Fibroblast of peridontal ligament (primary cell): Measurements from ENCODE around the gene CYLC2.

ENCODE experiments used
- DNase-seq: peaks from one replicate; pipeline ENCODE4 v3.0.0-alpha.2; 2010; ENCODE audit errors: extremely low read depth

The CYLC2 gene, protein sequence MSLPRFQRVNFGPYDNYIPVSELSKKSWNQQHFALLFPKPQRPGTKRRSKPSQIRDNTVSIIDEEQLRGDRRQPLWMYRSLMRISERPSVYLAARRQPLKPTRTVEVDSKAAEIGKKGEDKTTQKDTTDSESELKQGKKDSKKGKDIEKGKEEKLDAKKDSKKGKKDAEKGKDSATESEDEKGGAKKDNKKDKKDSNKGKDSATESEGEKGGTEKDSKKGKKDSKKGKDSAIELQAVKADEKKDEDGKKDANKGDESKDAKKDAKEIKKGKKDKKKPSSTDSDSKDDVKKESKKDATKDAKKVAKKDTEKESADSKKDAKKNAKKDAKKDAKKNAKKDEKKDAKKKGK

DNA sequence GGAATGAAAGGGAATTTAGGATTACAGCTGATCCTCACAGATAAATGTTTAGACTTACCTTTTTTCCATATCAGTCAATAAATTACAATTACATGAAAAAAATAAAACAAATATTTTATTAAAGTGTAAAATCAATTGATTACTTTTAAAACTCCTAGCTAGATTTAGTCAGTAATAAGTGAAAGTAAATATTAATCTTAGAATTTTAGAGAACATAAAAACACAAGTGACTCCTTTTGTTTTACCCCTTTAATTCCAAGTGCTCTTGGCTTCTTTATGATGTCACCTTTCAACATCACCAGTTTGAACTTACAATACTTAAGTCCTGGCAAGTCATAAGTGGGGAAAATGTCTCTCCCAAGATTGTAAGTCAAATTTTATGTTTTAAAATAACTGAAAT, at the start of gene CYLC2:
TSS of gene CYLC2 (plus strand) at position 301 of the 400 bp plus-strand sequence. CDS start at position 349, 48 bp downstream.
- no peak for DNase-seq

DNA sequence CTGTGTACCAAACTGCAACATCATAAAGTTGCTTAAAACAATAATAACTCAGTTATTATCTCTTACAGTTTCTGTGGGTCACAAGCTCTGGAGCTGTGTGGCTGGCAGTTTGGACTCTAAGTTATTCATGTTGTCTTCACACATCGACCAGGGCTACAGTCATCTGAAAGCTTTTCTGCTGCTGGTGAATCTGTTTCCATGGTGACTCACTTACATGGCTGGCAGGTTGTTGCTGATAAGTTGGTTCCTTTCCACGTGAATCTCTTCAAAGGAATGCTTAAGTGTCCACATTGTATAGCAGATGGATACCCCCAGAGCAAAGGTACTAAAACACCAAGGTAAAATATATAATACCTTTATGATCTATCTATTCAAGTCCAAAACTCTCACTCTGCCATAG, 44.8 kb upstream of the CYLC2 start:
- no peak for DNase-seq

DNA sequence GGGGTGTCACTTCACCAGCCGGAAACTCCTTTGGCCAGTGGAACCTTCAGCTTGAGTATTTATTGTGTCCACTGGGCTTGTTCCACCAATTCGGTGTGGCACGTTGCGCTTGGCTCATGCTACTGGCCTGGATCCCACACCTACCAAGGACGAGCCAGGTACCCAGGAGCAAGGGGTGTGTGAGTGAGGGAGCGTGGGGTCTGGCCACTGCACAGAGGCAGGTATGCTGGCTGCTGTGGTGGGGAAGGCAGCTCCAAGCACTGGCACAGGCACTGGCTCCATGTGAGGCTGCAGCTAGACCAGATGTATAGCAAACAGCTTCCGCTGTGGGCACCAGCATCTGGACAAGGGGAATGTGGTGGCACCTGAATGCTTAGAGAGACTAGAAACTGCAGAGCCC, 28.1 kb upstream of the CYLC2 start:
- DNase-seq, result no peak

DNA sequence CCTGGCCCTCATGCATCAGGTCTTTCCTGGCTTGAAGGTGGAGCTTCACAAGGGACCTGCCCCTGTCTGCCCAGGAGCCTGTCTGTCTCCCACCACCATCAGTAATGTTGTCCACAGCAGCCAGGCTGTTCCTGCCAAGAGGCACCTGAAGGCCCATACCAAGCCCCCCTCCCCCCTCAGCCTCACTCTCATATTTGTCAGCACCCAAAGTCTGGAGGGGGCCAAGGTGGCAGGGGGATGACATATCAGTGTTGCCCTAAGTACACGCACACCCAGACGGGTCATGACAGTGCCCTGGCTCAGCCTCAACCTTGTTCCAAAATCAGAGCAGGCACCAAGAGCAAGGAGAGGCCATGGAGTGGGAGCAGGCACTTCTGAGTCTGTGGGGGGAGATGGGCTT, 27.2 kb upstream of the CYLC2 start:
- no peak for DNase-seq

DNA sequence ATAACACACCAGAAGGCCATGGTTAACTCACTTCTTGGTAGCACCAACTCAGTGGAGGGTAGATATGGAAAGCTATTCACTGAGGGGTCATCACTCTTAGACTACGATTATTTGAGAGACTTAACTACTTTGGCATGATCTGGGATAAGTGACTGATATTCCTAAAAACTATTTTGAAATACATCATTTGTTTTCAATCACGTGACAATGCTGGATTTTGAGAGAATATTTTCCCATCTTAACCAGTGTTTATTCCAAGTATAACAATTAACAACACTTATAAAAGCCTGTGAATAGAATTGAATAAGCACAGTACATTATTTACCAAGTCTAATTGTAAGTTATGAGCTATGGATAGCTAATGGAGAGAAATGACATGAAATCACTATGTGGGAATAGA, 22.4 kb upstream of the CYLC2 start:
- DNase-seq, result no peak

DNA sequence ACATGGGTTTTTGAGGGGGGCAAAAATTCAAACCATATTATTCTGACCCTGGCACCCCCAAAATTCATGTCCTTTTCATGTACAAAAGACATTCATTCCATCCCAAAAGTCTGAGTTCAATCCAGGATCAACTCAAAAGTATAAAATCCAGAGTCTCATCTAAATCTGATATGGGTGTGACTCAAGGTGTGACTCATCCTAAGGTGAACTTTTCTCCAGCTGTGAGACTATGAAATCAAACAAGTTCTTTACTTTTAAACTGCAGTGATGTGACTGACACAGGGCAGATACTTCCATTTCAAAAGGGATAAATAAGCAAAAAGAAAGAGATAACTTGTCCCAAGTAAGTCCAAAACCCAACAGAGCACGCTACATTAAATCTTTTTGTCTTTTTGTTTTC, 20.6 kb upstream of the CYLC2 start:
- no peak for DNase-seq

DNA sequence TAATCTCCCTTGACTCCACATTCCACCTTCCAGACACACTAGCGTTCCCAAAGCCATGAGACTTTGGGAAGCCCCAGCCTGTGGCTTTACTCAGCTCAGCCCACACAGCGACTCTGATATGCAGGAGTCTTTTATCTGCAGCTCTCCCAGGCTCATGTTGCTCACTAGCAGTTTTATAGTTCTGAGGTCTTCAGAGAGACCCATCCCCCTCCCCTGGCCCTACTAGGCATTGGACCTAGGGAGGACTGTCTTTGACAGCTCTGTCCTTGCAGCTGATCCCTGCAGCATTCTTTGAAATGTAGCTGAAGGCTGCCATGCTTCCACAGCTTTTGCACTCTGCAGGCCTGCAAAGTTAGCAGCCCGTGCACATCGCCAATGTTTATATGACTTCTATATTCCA, 19.9 kb upstream of the CYLC2 start:
- DNase-seq, result no peak

DNA sequence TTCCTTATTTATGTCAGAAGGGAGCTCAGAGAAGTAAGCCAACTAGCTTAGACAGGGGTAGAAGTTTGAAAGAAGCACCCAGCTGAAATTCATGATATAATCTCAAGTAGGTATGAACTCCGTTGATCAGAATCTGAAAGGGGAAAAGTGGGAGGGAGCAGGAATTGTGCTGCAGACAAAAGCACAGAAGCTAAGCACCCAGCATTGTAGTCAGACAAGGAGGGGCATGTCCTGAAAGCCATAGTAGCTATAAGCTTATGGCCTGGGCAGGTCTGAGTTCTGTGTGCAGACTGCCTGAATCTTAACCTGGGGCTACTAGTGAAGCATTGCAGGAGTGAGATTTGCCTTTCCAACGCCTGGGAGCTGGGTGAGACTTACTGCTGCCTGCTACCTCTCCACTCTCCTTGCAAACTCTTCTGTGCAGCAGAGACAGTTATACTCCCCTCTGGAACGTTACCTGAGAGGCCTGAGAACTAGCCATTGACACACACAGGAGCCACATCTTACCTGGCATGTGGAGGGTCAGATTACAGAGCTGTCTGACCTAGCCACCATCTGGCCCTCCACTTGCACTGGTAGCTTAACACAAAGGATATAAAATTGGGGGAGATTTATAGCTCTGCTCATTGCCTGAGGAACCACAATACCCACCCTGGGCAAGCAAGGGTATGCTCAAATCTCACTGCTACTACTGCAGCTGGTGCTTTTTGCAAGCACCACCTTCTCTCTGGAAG, 9.8 kb upstream of the CYLC2 start:
- no peak for DNase-seq

DNA sequence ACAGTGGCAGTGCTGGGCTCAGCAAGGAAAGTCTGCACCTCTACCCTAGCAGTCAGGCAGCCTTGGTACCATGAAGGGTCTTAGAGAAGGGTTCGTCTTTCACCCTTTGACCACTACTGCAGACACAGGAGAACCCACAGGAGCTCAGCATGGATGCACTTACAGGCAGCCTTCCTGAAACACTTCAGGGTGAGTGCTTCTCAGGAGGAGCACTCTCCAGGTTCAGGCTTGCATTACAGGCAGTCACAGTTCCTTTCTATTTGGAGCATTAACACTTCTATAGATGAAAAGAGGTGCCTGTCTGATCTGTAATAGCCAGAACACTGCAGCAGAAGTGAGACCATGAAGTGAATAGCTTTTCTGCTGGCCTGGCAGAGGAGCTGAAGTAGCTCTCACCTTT, 8.7 kb upstream of the CYLC2 start:
- no peak for DNase-seq

DNA sequence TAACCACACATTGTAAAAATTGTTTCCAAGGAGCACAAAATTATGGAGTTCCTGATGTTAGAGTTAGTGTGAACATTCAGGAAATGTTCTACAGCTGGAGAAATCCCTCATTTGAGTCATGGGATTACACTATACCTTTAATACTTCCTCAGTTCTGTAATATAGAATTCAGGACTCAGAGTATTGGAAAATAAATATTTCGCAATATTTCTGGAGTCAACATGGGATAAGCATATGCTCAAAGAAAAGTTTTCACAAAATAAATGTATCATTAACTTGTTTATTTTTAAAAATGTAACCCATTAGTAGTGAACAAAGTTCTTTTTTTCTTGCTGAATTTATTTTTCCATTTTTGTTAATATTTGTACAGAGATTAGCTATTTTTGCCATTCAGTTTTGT, 8.6 kb downstream of the CYLC2 start:
- no peak for DNase-seq

DNA sequence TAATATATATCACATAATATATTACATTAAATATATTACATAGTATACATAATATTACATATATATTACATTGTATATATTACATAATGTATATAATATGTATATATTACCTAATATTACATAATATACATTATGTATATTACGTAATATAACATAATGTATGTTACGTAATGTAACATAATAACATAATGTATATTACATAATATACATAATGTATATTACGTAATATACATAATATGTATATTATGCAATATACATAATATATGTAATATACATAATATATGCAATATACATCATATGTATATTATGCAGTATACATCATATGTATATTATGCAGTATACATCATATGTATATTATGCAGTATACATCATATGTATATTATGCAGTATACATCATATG, 19.1 kb downstream of the CYLC2 start:
- no peak for DNase-seq

DNA sequence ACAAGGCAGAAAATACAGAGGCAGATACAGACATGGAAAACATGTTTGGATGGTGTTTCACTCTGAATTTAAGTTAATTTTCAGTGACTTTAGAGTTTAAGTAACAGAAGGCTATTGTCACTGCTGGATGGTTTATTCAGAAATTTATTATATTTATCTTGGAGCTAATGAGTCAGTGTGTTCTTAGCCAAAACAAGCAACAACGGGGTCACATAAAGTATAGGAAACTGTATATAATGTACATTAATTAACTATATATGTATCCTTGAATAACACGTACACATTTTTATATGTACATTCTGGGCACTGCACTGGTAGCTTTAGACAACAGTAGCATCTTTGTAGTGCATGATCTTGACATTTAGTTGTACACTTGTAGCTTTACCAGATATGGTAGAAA, 30.7 kb downstream of the CYLC2 start:
- DNase-seq, result no peak

DNA sequence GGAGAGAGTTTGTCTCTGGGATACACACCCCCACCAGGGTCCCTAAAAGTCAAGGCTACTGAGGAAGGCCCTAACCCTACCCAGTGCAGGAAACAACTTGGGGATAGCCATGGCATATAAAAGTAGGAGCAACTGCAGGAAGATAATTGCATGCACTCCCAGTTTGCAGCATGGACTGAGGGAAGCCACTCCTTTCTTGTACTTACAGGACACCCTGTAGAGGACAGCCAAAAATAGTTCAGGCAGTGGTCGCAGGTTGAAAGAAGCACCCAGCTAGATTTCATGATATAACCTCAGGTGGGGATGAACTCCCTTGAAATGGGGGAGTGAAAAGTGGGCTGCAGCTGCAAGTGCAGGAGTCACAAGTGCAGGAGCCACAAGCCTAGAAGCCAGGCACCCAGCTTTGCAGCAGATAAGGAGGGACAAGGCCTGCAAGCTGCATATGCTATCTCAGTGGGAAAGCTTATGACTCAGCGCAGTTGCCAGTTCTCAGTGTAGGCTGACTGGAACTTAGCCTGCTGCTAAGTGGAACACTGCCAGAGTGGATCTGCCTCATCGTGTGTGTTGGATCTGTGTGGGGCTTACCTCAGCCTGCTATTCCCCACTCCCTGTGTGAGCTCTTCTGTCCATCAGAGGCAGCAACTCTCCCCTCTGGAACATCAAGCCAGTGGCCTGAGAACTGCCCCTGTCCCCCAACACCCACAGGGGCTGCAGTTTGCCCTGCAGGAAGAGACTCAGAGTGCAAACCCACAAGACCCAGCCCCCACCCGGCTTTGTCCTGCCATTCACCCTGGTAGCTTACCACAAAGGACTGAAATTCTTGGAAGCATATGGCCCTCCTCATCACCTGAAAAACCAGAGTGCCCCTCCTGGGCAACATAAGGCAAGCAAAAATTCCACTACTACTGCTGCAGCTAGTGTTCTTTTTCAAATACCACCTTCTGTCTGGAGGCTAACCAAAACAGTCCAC, 42.7 kb downstream of the CYLC2 start:
- DNase-seq, result no peak

DNA sequence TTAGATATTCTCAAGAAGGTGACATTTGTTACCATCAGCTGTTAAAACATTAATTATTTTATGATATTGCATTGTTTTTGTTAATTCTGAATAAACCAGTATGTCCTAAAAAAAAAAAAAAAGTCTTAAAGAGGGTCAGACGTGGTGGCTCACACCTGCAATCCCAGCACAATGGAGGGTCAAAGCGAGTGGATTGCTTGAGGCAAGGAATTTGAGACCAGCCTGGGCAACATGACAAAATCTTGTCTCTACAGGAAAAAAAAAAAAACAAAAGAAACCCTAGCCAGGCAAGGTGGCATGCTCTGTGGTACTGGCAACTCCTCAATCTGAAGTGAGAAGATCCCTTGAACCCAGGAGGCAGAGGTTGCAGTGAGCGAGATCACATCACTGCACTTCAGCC, 46.8 kb downstream of the CYLC2 start:
- no peak for DNase-seq
